ENCODE data around the gene TPSB2. TPM values are rescaled to one million over a fixed set of nuclear protein-coding genes. Genes with fewer than 3 reads are reported as not detected.
"Not testable (repeated sequence)": the region's sequence is repeated elsewhere in the genome, so short reads cannot be mapped to it uniquely, and the experiment has no call there.

TPSB2 gene
- total RNA-seq, 1 donor from 2014 or later = not detected

- Mint-ChIP-seq H3K27ac (no peak overlapping the region), H3K4me3 (ENCODE audit: low read depth) (no peak overlapping the region), H3K4me1 (ENCODE audit: low read depth) (no peaks in the 10 kb centered on the region), H3K27me3 (peaks cover 24% of the 10 kb centered on the region), H3K36me3 (ENCODE audit: insufficient read depth) (no peaks in the 10 kb centered on the region), H3K9me3 (ENCODE audit: low read depth) (no peaks in the 10 kb centered on the region)
- DNase-seq (ENCODE audit: low spot score, unreplicated experiment) = no peak
- no peak for TF ChIP-seq CTCF (IDR thresholded peaks at IDR 0.05; ENCODE audit: unreplicated experiment)
Observed at GRCh38 chr16:1276580-1276878, 46.5 kb upstream of the TPSB2 start.

DNA sequence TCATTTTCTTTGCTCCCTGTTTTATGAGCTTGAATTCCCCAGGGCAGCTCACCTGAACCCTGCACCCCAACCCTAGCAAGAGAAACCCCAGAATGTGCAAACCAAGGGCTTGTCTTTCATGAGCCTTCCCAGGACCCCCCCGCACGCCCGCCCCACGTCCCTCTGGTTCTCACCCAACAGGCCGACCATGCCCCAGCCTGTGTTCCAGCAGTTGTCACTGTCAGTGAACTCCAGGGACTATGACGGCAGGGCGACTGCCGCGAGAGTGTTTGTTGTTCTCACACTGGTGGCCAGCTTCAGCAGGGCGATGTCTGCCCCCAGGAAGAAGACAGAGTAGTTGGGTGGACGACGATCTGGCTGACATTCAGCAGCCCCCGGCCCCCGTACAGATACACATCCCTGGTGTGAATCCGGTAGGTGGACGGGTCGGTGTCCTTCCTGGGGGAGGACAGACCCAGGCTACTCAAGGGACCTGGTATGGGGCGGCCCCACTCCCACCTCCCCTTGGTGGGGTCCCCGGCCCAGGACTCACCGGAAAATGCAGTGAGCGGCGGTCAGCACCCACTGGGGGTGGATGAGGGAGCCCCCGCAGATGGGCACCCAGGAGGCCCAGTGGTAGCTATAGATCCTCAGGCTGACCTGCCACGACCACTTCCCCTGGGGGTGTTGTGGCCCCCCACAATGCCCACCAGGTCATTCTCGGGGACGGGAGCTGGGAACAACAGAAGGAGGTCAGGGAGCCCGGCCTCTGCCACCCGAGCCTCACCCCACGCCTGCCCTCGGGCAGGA is 46.0 kb upstream of the TPSB2 start:
- no peaks in the 10 kb centered on the region for H3K4me1 Mint-ChIP-seq (ENCODE audit: low read depth)
- peaks cover 24% of the 10 kb centered on the region for H3K27me3 Mint-ChIP-seq
- no peak for TF ChIP-seq CTCF (IDR thresholded peaks at IDR 0.05; ENCODE audit: unreplicated experiment)
- DNase-seq (ENCODE audit: low spot score, unreplicated experiment) = no peak
- no peak overlapping the region for H3K4me3 Mint-ChIP-seq (ENCODE audit: low read depth)
- no peaks in the 10 kb centered on the region for H3K9me3 Mint-ChIP-seq (ENCODE audit: low read depth)
- H3K36me3 Mint-ChIP-seq (ENCODE audit: insufficient read depth) = no peaks in the 10 kb centered on the region
- no peak overlapping the region for H3K27ac Mint-ChIP-seq

DNA sequence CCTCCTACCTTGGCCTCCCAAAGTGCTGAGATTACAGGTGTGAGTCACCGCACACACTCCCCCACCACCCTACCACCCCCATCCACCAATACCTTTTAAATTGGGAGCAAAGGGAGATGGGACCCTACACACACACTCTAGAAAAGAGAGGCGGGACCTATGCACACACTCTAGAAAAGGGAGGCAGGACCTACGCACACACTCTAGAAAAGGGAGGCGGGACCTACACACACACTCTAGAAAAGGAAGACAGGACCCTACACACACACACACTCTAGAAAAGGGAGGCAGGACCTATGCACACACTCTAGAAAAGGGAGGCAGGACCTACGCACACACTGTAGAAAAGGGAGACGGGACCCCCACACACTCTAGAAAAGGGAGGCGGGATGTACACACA is 44.8 kb upstream of the TPSB2 start:
- DNase-seq (ENCODE audit: low spot score, unreplicated experiment) = no peak
- peaks cover 24% of the 10 kb centered on the region for H3K27me3 Mint-ChIP-seq
- H3K27ac Mint-ChIP-seq = no peak overlapping the region
- H3K36me3 Mint-ChIP-seq (ENCODE audit: insufficient read depth) = no peaks in the 10 kb centered on the region
- TF ChIP-seq CTCF (IDR thresholded peaks at IDR 0.05; ENCODE audit: unreplicated experiment) = no peak
- no peaks in the 10 kb centered on the region for H3K9me3 Mint-ChIP-seq (ENCODE audit: low read depth)
- no peaks in the 10 kb centered on the region for H3K4me1 Mint-ChIP-seq (ENCODE audit: low read depth)
- no peak overlapping the region for H3K4me3 Mint-ChIP-seq (ENCODE audit: low read depth)

DNA sequence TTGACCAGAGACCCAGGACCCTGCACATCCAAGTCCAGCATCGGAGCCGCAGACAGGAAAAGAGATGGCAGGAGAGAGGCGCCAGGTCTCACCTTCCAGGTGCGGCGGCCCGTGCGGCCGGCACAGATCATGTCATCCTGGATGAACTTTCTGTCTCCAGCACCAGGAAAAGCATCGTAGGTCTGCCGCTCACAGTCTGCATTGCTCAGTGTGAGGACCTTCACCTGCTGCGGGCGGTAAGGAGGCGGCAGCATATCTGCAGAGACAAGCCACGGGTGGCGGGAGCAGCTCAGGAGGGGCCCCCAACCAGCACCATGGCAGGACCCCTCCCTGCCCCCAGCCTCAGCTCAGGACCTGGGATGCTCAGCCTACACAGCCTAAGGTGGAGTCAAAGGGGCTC is 43.8 kb upstream of the TPSB2 start:
- peaks cover 27% of the 10 kb centered on the region for H3K27me3 Mint-ChIP-seq
- H3K4me1 Mint-ChIP-seq (ENCODE audit: low read depth) = no peaks in the 10 kb centered on the region
- DNase-seq (ENCODE audit: low spot score, unreplicated experiment) = no peak
- no peak overlapping the region for H3K27ac Mint-ChIP-seq
- no peak for TF ChIP-seq CTCF (IDR thresholded peaks at IDR 0.05; ENCODE audit: unreplicated experiment)
- H3K9me3 Mint-ChIP-seq (ENCODE audit: low read depth) = no peaks in the 10 kb centered on the region
- no peaks in the 10 kb centered on the region for H3K36me3 Mint-ChIP-seq (ENCODE audit: insufficient read depth)
- H3K4me3 Mint-ChIP-seq (ENCODE audit: low read depth) = no peak overlapping the region

GRCh38 chr16:1272453-1273198 is 42.6 kb upstream of the TPSB2 start:
- H3K36me3 Mint-ChIP-seq (ENCODE audit: insufficient read depth) = no peaks in the 10 kb centered on the region
- H3K4me1 Mint-ChIP-seq (ENCODE audit: low read depth) = no peaks in the 10 kb centered on the region
- H3K27me3 Mint-ChIP-seq = peaks cover 24% of the 10 kb centered on the region
- no peak for TF ChIP-seq CTCF (IDR thresholded peaks at IDR 0.05; ENCODE audit: unreplicated experiment)
- no peak overlapping the region for H3K27ac Mint-ChIP-seq
- no peaks in the 10 kb centered on the region for H3K9me3 Mint-ChIP-seq (ENCODE audit: low read depth)
- no peak overlapping the region for H3K4me3 Mint-ChIP-seq (ENCODE audit: low read depth)
- no peak for DNase-seq (ENCODE audit: low spot score, unreplicated experiment)

- H3K36me3 Mint-ChIP-seq (ENCODE audit: insufficient read depth); DNase-seq (ENCODE audit: low spot score, unreplicated experiment); H3K4me1 Mint-ChIP-seq (ENCODE audit: low read depth); H3K9me3 Mint-ChIP-seq (ENCODE audit: low read depth); H3K4me3 Mint-ChIP-seq (ENCODE audit: low read depth); H3K27ac Mint-ChIP-seq: not testable (repeated sequence)
- H3K27me3 Mint-ChIP-seq = peaks cover 22% of the 10 kb centered on the region
Observed at GRCh38 chr16:1271724-1272413, 41.9 kb upstream of the TPSB2 start.

All from progenitor cell of endocrine pancreas (in vitro differentiated cells).